ENCODE data around the gene RPL39L.
"Not testable (repeated sequence)": the region's sequence is repeated elsewhere in the genome, so short reads cannot be mapped to it uniquely, and the experiment has no call there.

RPL39L gene

DNA sequence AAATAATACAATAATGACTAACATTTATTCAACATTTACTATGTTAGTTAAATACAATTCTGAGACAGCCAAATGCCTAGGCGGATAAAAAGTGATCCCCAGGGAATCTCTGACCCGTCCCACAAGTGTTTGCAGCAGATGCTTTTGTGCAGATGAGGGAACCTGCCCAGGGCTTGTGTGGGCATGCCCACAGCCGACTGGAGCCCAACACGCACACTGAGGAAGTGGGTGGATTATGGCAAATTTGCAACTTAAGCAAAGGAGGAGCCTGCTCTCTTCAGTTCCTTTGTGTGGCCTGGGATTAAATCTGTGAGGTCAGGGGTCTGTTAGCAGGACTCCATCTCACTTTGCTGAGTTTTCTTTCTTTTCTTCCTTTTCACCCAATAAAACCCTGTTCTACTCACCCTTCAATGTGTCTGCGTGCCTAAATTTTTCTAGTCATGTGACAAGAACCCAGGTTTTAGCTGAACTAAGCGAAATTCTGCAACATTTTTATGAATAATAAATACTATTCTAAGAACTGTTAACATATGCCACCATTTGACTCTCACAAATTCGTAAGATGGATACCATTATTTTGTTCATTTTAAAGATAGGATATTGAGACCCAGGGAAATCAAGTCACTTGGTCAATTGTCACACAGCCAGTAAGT is 44.0 kb upstream of the RPL39L start:
- TF ChIP-seq EZH2 (optimal IDR thresholded peaks at IDR 0.05; ENCODE audit: low read depth, low read length) (no peak), EZH2phosphoT487 (IDR thresholded peaks at IDR 0.05; ENCODE audit: low read length) (no peak)
- TF ChIP-seq, protein P1, sequence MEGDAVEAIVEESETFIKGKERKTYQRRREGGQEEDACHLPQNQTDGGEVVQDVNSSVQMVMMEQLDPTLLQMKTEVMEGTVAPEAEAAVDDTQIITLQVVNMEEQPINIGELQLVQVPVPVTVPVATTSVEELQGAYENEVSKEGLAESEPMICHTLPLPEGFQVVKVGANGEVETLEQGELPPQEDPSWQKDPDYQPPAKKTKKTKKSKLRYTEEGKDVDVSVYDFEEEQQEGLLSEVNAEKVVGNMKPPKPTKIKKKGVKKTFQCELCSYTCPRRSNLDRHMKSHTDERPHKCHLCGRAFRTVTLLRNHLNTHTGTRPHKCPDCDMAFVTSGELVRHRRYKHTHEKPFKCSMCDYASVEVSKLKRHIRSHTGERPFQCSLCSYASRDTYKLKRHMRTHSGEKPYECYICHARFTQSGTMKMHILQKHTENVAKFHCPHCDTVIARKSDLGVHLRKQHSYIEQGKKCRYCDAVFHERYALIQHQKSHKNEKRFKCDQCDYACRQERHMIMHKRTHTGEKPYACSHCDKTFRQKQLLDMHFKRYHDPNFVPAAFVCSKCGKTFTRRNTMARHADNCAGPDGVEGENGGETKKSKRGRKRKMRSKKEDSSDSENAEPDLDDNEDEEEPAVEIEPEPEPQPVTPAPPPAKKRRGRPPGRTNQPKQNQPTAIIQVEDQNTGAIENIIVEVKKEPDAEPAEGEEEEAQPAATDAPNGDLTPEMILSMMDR (IDR thresholded peaks at IDR 0.05; ENCODE audit: low read length): no peak
- no peaks in the 10 kb centered on the region for H3K36me3 ChIP-seq (replicated peaks; ENCODE audit: insufficient read depth, low read length)
- no peaks in the 10 kb centered on the region for H4K20me1 ChIP-seq (ENCODE audit: insufficient read depth, low read length)
- no peaks in the 10 kb centered on the region for H3K79me2 ChIP-seq (ENCODE audit: low read length)
- peaks cover 14% of the 10 kb centered on the region for H3K4me1 ChIP-seq (ENCODE audit: low read length)
- no peak overlapping the region for H2AFZ ChIP-seq (ENCODE audit: low read length)
- H3K9ac ChIP-seq (ENCODE audit: low read length): no peak overlapping the region
- no peaks in the 10 kb centered on the region for H3K9me3 ChIP-seq (replicated peaks; ENCODE audit: insufficient read depth, low read length)
- no peaks in the 10 kb centered on the region; the same call in 1 of the 2 replicates for H3F3A ChIP-seq (ENCODE audit: insufficient read depth, low read length)
- no peak for DNase-seq
- H3K27ac ChIP-seq (ENCODE audit: low read length): no peak overlapping the region
- H3K4me2 ChIP-seq (ENCODE audit: low read depth, low read length): no peak overlapping the region
- H3K9me2 ChIP-seq (replicated peaks; ENCODE audit: insufficient read depth, low read length): no peaks in the 10 kb centered on the region
- no peak overlapping the region for H3K4me3 ChIP-seq (ENCODE audit: low read length)
- no peaks in the 10 kb centered on the region for H3K27me3 ChIP-seq (replicated peaks; ENCODE audit: insufficient read depth, low read length)

DNA sequence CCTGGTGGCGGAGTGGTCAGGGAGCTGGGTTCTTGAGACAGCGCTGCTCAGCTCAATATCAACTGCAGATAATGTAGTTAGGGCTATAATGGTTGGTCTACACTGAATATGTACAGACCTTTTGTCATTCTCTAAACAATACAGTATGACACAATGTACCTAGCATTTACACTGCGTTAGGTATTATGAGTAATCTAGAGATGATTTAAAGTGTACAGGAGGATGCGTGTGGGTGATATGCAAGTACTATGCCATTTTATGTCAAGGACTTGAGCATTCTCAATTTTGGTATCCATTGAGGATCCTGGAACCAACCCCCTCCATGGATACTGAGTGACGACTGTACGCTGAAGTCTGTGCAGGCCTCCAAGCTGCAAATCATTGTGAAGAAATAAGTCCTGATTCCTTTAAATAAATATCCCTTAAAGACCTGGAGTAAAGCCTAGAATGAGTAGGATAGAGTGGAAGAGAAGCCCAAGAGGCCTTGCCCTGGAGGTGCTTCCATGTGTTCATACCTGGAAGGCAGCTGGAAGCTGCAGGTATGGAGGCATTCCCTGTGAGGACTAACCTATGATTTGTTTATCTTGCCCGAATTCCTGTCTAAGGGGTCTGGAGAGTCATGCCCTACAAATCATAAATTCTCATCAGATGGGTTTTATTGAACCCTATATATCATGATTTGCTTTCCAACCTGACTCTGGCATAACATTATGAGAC is 42.3 kb upstream of the RPL39L start:
- Histone ChIP-seq H4K20me1 (ENCODE audit: insufficient read depth, low read length) (no peaks in the 10 kb centered on the region), H3K79me2 (ENCODE audit: low read length) (no peaks in the 10 kb centered on the region), H3K4me2 (ENCODE audit: low read depth, low read length) (no peak overlapping the region), H3K27me3 (replicated peaks; ENCODE audit: insufficient read depth, low read length) (no peaks in the 10 kb centered on the region), H2AFZ (ENCODE audit: low read length) (no peak overlapping the region), H3K4me1 (ENCODE audit: low read length) (peaks cover 2% of the 10 kb centered on the region), H3K9me3 (replicated peaks; ENCODE audit: insufficient read depth, low read length) (no peaks in the 10 kb centered on the region), H3K9me2 (replicated peaks; ENCODE audit: insufficient read depth, low read length) (no peaks in the 10 kb centered on the region), H3K4me3 (ENCODE audit: low read length) (no peak overlapping the region), H3F3A (ENCODE audit: insufficient read depth, low read length) (no peaks in the 10 kb centered on the region), H3K27ac (ENCODE audit: low read length) (no peak overlapping the region), H3K9ac (ENCODE audit: low read length) (no peak overlapping the region), H3K36me3 (replicated peaks; ENCODE audit: insufficient read depth, low read length) (no peaks in the 10 kb centered on the region)
- TF ChIP-seq, protein P1 (IDR thresholded peaks at IDR 0.05; ENCODE audit: low read length): no peak
- no peak for TF ChIP-seq EZH2phosphoT487 (IDR thresholded peaks at IDR 0.05; ENCODE audit: low read length)
- no peak for TF ChIP-seq EZH2 (optimal IDR thresholded peaks at IDR 0.05; ENCODE audit: low read depth, low read length)
- no peak for DNase-seq

DNA sequence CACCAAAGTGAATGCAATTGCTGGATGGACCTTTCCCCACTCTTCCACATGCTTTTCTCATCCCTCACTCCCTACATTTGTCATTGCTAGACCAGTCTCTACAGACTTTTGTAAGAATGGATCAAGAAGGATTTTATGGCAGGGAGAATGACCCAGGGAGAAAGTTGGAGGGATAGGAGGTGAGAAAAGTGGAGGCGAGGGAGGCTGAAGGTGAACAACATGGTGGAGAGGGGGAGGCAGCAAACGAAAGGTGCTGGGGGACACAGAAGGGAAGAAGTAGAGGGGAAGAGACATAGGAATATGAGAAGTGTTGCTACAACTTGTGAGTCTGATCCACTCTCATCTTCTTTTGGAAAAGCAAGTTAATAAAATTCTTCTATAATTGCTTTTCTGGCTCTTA is 33.6 kb upstream of the RPL39L start:
- Histone ChIP-seq H4K20me1 (ENCODE audit: insufficient read depth, low read length) (no peaks in the 10 kb centered on the region), H3K9me2 (replicated peaks; ENCODE audit: insufficient read depth, low read length) (no peaks in the 10 kb centered on the region), H3K4me3 (ENCODE audit: low read length) (no peak overlapping the region), H3K4me2 (ENCODE audit: low read depth, low read length) (no peak overlapping the region), H3K4me1 (ENCODE audit: low read length) (no peaks in the 10 kb centered on the region), H3K9ac (ENCODE audit: low read length) (no peak overlapping the region), H3K79me2 (ENCODE audit: low read length) (no peaks in the 10 kb centered on the region), H2AFZ (ENCODE audit: low read length) (no peak overlapping the region), H3K27ac (ENCODE audit: low read length) (no peak overlapping the region), H3K9me3 (replicated peaks; ENCODE audit: insufficient read depth, low read length) (no peaks in the 10 kb centered on the region), H3K36me3 (replicated peaks; ENCODE audit: insufficient read depth, low read length) (no peaks in the 10 kb centered on the region), H3F3A (ENCODE audit: insufficient read depth, low read length) (no peaks in the 10 kb centered on the region), H3K27me3 (replicated peaks; ENCODE audit: insufficient read depth, low read length) (no peaks in the 10 kb centered on the region)
- TF ChIP-seq, protein P1 (IDR thresholded peaks at IDR 0.05; ENCODE audit: low read length): no peak
- TF ChIP-seq EZH2phosphoT487 (IDR thresholded peaks at IDR 0.05; ENCODE audit: low read length): no peak
- DNase-seq: no peak

DNA sequence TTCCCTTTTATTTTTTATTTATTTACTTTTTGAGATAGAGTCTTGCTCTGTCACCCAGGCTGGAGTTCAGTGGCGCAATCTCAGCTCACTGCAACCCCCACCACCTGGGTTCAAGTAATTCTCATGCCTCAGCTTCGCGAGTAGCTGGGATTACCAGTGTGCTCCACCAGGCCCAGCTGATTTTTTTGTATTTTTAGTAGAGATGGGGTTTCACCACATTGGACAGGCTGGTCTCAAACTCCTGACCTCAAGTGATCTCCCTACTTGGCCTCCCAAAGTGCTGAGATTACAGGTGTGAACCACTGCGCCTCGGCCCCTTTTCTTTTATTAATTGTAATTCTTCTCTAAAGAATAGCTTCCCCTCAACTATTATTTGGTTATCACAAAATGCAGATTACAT is 31.6 kb upstream of the RPL39L start:
- H3K36me3 ChIP-seq (replicated peaks; ENCODE audit: insufficient read depth, low read length); H2AFZ ChIP-seq (ENCODE audit: low read length); H3K9me2 ChIP-seq (replicated peaks; ENCODE audit: insufficient read depth, low read length); H3K9me3 ChIP-seq (replicated peaks; ENCODE audit: insufficient read depth, low read length); H3K9ac ChIP-seq (ENCODE audit: low read length); H3K4me3 ChIP-seq (ENCODE audit: low read length); H4K20me1 ChIP-seq (ENCODE audit: insufficient read depth, low read length); H3K79me2 ChIP-seq (ENCODE audit: low read length); H3K4me1 ChIP-seq (ENCODE audit: low read length); H3K27ac ChIP-seq (ENCODE audit: low read length); H3F3A ChIP-seq (ENCODE audit: insufficient read depth, low read length); H3K27me3 ChIP-seq (replicated peaks; ENCODE audit: insufficient read depth, low read length); DNase-seq; H3K4me2 ChIP-seq (ENCODE audit: low read depth, low read length): not testable (repeated sequence)

All from MM.1S (cell line).